ENCODE measurements around the gene B3GALNT2.
"Not testable (repeated sequence)": the region's sequence is repeated elsewhere in the genome, so short reads cannot be mapped to it uniquely, and the experiment has no call there.

B3GALNT2 gene

DNA sequence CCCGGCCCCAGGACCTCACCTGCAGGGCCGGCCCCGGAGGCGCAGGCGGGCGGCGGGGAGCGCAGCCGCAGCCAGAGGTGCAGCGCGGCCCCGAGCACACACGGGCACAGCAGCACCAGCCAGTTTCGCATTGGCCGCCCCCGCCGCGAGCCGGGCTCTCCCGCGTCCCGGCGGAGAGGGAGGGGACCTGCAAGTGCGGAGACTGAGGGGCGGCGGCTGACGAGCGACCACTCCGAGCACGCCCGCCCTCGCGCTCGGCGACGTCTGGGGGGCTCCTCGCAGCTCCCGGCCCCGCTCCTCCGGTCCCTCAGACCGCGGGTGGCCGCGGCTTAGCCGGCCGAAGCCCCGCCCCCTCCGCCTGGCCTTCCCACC is at the start of gene B3GALNT2:
Gene B3GALNT2 (minus strand): TSS at position 331 of the 372 bp plus-strand sequence. CDS start 200 bp downstream, at position 131.
- peak; percentile 62 for DNase-seq

GRCh38 chr1:235553112-235553551 is 48.9 kb upstream of the B3GALNT2 start:
- DNase-seq = no peak

DNA sequence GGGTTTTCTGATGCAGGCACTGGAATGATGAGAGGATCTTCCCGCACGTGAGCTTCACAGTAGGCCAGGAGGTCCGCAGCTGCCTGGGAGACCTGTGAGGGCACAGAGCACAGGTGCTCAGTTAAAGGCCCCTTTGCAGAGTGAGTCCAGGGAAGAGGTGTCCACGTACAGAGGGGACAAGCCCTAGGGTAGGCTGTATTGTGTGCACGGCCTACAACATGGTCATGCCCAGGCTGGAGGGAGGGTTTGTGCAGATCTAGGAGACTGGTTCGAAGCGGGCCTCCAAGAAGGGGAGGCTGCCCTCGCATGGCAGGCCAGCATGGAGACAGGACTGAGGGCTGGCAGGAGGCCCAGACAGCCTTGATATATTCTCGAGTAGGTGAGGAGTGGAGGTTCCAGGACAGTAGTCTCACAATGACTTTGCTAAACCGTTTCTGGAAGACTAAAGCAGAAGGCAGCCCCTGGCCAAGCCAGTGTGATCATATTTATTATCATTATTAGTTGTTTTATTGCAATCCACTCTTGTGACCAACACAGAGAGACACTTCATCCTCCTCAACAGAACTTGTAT is 48.0 kb upstream of the B3GALNT2 start:
- DNase-seq = no peak

GRCh38 chr1:235549351-235550139 is 45.3 kb upstream of the B3GALNT2 start:
- no peak for DNase-seq

DNA sequence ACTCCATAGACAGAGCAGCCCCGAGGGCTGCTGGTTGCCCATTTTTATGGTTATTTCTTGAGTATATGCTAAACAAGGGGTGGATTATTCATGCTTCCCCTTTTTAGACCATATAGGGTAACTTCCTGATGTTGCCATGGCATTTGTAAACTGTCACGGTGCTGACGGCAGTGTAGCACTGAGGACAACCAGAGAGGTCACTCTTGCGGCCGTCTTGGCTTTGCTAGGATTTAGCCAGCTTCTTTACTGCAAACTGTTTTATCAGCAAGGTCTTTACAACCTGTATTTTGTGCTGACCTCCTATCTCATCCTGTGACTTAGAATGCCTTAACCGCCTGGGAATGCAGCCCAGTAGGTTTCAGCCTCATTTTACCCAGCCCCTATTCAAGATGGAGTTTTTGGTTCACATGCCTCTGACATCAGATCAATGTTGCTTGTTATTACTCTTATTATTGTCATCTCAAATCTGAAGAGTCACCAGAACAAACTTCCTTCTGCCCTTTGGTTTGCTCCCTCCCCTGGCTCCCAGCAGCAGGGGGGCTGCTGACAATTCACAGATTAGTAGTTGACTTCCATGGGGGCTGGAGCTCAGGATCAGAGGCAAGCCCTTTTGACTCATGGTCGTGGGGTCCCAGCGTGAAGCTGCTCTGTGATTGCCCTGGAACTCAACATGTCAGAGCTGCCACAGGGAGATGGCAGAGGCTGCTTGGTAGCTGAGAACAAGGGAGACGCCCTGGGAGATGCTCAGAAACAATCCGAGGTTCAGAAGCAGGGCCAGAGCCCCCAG is 42.3 kb upstream of the B3GALNT2 start:
- not testable (repeated sequence) for DNase-seq

DNA sequence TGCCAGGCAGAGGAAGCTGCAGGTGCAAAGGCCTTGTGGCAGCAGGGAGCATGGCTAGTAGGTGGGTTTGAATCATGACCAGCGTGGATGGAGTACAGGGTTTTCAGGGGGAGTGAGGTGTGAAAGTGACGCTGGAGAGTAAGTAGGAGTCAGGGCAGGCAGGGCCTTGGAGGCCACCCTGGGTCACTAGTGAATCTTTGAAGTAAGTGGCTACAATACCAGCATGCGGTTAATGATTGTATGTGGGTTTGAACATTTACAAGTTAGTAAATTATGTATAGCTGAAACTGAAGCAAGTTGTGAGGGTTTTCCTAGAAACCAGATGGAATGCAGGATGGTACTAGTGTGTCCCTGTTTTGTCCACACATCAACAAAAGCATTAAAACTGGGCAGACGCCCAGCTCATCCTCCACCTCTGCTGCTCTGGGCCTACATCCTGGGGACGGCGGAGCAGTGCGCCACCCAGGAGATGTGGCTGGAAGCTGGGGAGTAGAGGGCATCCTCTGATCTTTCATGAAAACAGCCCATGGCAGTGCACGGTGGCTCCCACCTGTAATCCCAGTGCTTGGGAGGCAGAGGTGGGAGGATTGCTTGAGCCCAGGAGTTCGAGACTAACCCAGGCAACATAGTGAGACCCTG is 41.2 kb upstream of the B3GALNT2 start:
- DNase-seq = peak; percentile 45

DNA sequence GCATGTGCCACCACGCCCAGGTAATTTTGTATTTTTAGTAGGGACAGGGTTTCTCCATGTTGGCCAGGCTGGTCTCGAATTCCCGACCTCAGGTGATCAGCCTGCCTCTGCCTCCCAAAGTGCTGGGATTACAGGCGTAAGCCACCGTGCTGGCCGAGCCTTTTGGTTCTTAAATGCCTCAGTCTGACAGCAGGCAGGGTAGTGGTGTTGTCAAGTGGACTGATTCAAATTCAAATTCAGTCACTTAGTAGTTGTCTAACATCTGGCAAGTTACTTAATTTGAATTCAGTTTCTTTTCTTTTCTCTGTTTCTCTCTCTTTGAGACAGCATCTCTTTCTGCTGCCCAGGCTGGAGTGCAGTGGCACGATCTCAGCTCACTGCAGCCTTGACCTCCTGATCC is 38.6 kb upstream of the B3GALNT2 start:
- not testable (repeated sequence) for DNase-seq

DNA sequence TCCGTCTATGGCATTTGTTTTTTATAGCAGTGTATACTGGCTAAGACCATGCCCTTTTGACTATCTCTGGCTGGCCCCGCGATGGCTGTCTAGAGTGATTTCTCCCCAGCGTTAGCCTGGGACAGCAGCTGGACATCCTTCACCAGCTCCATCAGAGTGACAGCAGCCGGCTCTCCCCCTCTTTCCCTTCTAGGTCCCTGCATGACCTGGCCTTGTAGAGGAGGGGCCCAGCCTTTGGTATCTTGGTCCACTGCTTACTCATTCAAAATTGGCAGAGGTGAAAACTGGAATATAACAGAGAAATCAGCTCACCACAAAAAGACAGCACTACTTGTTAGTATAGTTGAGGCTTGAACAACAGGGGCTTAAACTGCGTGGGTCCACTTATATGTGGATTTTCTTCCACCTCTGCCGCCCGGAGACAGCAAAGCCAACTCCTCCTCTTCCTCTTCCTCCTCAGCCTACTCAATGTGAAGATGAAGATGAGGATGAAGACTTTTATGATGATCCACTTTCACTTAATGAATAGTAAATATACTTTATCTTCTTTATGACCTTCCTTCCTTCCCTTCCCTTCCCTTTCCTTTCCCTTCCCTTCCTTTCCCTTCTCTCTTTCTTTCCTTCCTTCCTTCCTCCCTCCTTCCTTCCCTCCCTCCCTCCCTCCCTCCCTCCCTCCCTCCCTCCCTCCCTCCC is 29.4 kb upstream of the B3GALNT2 start:
- no peak for DNase-seq

- no peak for DNase-seq
Observed at GRCh38 chr1:235532360-235532759, 28.1 kb upstream of the B3GALNT2 start.

GRCh38 chr1:235527196-235527814 is 23.1 kb upstream of the B3GALNT2 start:
- DNase-seq = no peak

DNA sequence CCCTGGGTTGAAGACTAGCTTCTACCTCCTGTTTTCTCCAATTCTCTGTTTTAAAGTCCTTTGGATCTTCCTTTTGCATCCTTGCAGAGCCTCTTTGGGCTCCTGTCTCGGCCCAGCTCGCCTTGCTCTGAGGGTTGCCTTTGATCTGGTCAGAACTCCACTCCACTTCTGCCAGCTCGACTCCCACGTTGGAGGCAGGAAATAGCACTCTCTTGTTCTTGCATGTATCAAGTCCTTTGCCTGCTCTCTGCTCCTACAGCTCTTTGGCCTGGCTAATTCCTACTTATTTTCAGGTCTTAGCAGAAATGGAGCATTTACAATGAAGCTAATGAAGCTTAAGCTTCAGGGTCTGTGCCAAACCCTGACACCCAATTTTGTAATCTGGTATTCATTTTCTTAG is 21.1 kb upstream of the B3GALNT2 start:
- DNase-seq = no peak

DNA sequence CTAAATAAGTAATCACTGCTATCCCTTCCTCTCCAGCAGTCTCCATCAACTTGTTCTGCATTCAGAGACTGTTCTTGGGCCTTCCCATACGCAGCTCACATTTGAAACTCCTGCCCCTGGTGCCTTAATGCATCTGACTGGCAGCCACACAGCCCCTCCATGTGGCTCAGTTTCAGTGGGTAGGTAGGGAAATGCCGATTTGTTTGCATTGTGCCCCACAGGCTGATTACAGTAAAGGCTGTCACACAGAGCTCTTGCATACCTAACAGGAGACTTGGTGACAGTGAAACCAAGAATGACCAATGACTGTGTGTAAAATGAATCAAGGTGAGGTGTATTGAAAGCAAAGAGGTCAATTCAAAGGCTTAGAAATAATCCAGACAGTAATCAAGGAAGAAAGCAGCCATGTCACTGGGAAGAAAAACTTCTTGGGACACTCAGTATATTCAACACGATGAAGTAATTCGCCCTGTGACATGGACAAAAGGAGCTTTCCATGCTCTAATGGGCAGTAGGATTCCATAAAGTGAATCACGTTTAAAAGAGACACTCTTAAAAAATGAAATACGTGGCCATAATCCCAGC is 12.7 kb upstream of the B3GALNT2 start:
- peak; percentile 13 for DNase-seq

DNA sequence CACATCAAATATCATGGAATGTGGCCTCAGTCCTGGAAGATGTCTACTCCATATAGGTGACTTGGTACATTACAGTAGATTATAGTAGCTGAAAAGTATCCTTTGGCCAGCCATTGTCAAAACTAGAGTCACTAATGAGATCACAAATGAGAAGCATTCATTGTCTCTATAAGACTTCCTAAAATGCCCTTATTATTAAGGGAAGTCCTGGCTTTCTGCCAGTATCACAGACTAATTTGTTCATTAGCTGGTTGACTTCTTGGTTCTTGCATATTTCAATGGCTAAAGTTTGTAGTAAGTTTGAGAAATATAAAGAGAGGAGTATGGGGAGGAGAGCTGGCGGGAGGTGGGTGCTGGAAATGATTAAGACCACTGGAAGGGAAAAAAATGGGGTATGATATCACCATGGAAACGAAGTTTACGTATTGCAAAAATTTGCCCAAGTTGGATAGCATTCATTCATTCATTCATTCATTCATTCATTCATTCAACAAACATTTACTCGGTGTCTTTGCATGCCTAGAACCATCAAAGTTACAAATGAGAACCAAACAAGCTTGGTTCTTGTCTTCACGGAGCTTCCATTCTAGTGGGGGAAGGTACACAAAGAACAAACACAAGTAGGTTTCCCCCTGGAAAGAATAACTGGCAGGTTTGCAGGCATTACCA is 11.7 kb upstream of the B3GALNT2 start:
- DNase-seq = no peak

DNA sequence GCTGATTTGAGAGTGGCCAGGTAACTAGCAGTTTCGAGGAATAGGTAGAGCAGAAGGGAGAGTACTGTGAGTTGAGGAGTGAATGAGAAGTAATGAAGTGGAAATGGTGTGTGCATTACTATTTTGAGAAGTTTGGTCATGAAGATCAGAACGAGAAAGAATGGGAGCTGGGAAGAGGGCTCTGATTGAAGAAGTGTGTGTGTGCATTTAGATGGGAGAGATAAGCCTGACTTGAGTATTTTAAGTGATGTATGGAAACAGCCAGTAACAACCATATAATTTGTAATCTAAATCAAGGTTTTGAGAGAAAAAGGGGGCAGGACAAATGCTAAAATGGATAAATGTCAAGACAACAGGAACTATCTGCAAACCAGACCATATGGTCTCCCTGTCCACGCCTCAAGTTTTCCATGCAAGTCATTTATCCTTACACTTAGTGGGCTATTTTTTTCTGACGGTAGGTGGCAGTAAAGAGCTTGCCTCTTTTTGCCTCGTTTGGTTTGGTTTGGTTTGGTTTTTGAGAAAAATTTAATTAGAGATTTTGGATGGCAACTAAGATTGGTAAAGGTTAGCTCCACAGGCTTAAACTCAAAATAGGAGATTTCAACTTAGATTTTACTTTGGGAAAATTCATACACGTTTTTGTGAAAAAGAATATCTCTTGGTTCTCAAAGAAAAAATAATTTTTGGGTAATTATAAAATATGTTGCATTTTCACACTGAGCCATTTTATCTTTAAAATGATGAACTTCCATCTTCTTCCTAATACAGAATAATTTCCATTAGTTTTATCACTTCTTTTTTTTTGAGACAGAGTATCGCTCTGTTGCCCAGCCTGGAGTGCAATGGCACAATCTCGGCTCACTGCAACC is 9.5 kb upstream of the B3GALNT2 start:
- peak; percentile 58 for DNase-seq

DNA sequence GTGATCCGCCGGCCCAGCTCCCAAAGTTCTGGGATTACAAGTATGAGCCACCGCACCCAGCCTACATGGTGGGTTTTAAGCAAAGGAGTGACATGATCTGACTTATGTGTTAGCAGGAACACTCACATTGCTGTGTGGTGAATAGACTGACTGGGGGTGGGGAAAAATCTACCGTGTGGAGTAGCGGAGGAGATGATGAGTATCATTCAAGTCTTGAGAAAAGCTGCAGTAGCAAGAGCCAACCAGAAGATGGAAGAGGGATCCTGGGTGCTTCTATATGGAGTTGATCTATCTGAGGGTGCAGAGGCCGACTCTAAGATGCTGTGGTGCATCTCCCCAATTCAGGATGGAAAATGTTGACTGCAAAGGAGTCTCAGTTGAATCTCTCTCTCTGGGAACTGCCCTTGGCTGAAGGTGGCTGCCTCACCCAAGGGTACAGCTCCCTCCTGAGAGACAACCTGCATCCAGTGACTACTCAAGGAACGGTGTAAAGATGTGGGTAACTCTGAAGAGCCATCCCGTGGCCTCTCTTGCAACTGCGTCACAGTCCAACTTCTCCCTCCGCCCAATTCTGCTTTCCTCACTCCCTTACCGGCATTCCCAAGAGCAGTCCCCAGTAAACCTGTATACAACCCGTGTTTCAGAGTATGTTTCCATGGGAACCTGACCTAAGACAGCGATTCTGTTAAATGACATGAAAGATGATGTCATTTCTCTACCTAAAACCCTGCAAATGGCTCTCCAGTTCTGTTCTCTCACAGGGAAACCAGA is 7.4 kb upstream of the B3GALNT2 start:
- DNase-seq = no peak

DNA sequence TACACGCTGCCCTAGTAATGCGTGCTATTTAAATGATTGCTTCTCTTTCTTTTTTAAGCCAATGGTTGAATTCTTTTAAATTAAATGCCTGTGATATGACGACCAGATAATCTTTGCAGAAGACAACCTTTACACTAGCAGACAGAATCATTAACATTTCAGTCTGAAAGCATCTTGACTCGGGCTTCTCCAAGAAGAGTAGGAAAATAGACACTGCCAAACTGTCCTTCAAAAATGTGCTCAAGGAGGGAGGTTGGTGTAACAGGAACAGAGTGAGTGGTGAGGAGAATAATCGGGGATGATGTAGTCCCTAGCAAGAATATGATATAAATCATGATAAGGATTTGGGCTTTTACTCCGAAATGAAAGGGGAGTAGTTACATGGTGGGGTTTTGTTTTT is 6.6 kb upstream of the B3GALNT2 start:
- no peak for DNase-seq

GRCh38 chr1:235507623-235508022 is 3.4 kb upstream of the B3GALNT2 start:
- no peak for DNase-seq

- peak; percentile 98 for DNase-seq
Observed at GRCh38 chr1:235504494-235505222, 406 bp upstream of the B3GALNT2 start.

Measured in kidney glomerular epithelial cell (primary cell).